T47D (cell line): Measurements from ENCODE around the gene HES6.
A peak's percentile ranks its signal among the peaks of the same experiment; 100 is the strongest.
"Not testable (repeated sequence)": the region's sequence is repeated elsewhere in the genome, so short reads cannot be mapped to it uniquely, and the experiment has no call there.

ENCODE experiments used
- DNase-seq, 2 experiments: peaks; one replicate each; pipeline versions ENCODE4 v3.0.0 to v3.0.0-alpha.2; 2011 to 2012; ENCODE audit warnings: low read depth in 1 of 2, low spot score in 1 of 2
- JUND ChIP-seq: IDR thresholded peaks from 2 replicates; pipeline ENCODE4 v1.6.1; 2012; ENCODE audit warnings: low read depth
- in situ Hi-C: cut with HindIII; loops from 2 replicates; pipeline ENCODE4 v1.10.0; 2016; ENCODE audit warnings: low sequenced_read_pairs, low pct_unique_long_range_greater_than_20kb

The HES6 gene

GRCh38 chr2:238281826-238282480 is 42.1 kb upstream of the HES6 start:
- no peak for TF ChIP-seq JUND
- in situ Hi-C loops: no loop called here
- DNase-seq: no peak

DNA sequence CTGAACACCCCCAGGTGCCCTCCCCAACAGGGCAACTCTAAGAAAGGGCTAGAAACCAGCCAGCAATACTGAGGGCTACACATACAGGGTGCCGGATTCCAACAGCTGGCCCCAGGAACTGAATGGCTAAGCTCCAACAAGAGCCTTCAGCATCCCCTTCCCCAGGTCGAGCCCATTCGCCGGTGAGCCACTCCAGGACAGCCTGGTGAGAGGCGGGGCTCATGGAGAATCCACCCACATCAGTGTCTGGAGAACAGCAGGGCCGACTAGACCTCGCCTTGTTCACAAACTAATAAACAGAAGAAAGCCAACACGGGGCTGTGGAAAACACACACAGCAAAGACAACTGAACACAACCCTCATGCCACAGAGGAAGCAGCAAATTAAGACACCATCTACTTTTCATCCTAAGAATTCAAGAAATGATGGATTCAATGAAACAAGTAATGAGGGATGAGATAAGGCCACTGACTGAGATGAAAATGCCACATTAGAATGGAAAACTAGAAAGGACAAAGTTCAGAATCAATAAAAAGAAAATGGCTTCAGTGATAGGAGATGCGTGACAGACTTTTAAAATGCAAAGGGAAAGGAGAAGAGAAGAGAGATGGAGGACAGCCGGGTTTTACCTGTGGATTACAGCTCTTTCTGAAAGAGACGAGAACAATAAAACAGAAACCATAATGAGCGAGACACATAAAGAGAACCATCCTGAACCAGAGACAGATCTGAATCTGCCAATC is 40.4 kb upstream of the HES6 start:
- in situ Hi-C loops: no loop called here
- DNase-seq: no peak
- TF ChIP-seq JUND: no peak

GRCh38 chr2:238279324-238279682 is 39.5 kb upstream of the HES6 start:
- TF ChIP-seq JUND: no peak
- in situ Hi-C loops: no loop called here
- no peak for DNase-seq

DNA sequence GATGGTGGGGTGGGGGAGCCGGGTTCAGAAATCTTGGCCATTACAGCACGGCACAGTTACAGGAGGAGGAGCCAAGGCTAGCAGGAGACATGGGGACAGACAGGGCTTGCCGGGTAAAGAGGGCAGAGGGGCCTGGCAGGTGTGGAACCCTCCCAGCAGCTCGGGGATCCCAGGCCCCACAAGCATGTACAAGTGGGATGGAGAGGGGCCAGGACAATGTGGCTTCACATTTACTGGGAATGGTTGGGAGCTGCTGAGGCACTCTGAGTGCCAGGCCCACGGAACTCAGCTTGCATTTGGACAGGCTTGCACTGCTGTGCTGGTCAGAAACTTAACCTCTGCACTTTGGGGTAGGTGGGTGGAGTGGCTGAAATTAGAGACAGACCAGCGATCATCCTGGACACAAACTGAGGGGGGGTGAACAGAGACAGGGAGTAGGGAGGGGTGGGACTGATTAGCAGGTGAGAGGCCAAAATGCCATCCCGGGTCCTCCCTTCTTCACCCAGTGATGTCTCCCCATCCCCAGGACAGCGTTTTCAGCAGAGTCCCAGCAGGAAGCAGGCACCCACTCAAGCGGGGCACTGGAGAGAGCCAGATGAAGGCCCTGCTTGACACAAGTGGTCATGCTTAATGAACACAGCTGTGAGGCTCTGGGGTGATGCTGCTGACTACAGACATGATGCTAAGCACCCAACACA is 38.9 kb upstream of the HES6 start:
- in situ Hi-C loops: no loop called here
- no peak for TF ChIP-seq JUND

DNA sequence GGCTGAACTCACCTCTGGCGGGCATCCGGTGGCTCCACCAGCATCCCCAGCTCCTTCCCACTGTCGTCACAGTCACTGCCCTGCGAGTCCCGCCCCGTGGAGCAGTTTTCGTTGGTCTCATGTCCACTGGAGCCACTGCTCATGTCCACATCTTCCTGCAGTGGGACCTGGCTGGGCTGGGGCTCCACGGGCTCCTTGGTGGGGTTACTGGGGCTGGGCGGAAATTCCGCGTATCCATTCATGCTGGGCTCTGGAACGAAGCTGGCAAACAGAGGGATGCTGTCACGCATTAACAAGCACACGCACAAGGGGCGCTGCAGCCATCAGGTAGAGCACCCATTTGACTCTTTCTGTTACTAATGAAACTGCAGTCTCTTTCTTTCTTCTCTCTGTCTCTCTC is 37.9 kb upstream of the HES6 start:
- no peak for TF ChIP-seq JUND
- DNase-seq: peak in 1 of 2 experiments; percentile 55
- in situ Hi-C loops: no loop called here

More for the DNA sequence above, 38.9 kb upstream of the HES6 start:
- DNase-seq: no peak

- in situ Hi-C loops: no loop called here
- no peak for DNase-seq
- no peak for TF ChIP-seq JUND
These were observed 34.5 kb upstream of the HES6 start for GRCh38 chr2:238274152-238274865.

GRCh38 chr2:238273433-238273832 is 33.6 kb upstream of the HES6 start:
- DNase-seq, in situ Hi-C loops: not testable (repeated sequence)

GRCh38 chr2:238272156-238272555 is 32.3 kb upstream of the HES6 start:
- in situ Hi-C loops: no loop called here
- no peak for TF ChIP-seq JUND

DNA sequence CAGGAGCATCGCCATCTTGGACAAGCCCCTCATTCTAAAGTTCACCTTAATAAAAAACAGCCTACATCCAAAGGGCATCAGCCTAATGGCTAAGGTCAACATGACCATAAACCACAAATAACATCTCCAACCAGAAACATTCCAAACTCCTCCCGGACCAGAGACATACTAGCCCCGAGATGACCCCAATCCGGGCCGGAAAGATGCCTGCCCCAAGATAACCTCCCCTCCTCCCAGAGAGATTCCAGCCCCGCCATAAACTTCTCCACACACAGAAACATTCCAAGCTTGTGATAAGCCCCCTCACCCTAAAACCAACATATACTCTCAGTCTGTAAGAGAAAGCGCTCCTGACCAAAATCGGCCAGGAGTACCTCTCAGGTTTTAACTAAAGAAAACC is 31.8 kb upstream of the HES6 start:
- in situ Hi-C loops, DNase-seq: not testable (repeated sequence)

More at GRCh38 chr2:238272156-238272555, 32.3 kb upstream of the HES6 start:
- no peak for DNase-seq

GRCh38 chr2:238271061-238271554 is 31.3 kb upstream of the HES6 start:
- in situ Hi-C loops: no loop called here
- DNase-seq: no peak
- no peak for TF ChIP-seq JUND

GRCh38 chr2:238270606-238271005 is 30.8 kb upstream of the HES6 start:
- in situ Hi-C loops: no loop called here
- DNase-seq: no peak
- TF ChIP-seq JUND: no peak

DNA sequence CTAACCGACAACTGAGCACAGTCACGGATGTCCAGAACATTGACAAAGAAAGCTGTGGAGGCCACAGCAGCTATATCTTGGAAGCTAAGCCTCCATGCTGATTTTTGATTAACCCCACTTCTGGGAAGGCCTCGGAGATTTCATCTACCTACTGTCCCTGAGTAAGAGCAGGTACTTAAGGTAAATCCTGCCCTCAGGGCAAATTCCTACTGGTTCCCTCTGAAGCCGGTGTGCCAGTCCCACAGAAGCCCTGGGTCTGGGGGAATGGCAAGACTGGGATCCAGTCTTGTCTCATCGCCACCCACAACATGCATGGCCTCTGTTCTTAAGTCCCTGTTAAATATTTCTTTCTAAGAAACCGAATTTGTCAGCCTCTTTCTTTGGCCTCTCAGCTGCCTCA is 29.9 kb upstream of the HES6 start:
- DNase-seq: peak in 1 of 2 experiments; percentile 76
- no peak for TF ChIP-seq JUND
- in situ Hi-C loops: no loop called here
